Iris pigment epithelial cell (primary cell): ENCODE data around the gene KCNMA1.
A peak's percentile ranks its signal among the peaks of the same experiment; 100 is the strongest.

Source experiments
- DNase-seq: peaks from one replicate; pipeline ENCODE4 v3.0.0-alpha.2; 2011; ENCODE audit warnings: low read depth

KCNMA1 gene

GRCh38 chr10:77079592-77080300 lies 557.9 kb downstream of the KCNMA1 start:
- DNase-seq, result no peak

- DNase-seq, result no peak
These were observed 560.2 kb downstream of the KCNMA1 start for GRCh38 chr10:77077316-77077945.

- DNase-seq, result no peak
These were observed 561.7 kb downstream of the KCNMA1 start for GRCh38 chr10:77075926-77076325.

- DNase-seq, result no peak
These were observed 563.4 kb downstream of the KCNMA1 start for GRCh38 chr10:77074104-77074624.

GRCh38 chr10:77073663-77073960 lies 564.0 kb downstream of the KCNMA1 start:
- no peak for DNase-seq

- DNase-seq, result peak; percentile 14
These were observed 564.6 kb downstream of the KCNMA1 start for GRCh38 chr10:77072836-77073662.

GRCh38 chr10:77072361-77072835 lies 565.2 kb downstream of the KCNMA1 start:
- no peak for DNase-seq

- no peak for DNase-seq
These were observed 565.7 kb downstream of the KCNMA1 start for GRCh38 chr10:77071956-77072355.

- no peak for DNase-seq
These were observed 566.6 kb downstream of the KCNMA1 start for GRCh38 chr10:77071001-77071511.

- no peak for DNase-seq
These were observed 567.3 kb downstream of the KCNMA1 start for GRCh38 chr10:77070346-77070745.

GRCh38 chr10:77068969-77069368 lies 568.6 kb downstream of the KCNMA1 start:
- DNase-seq, result no peak

GRCh38 chr10:77068272-77068671 lies 569.3 kb downstream of the KCNMA1 start:
- DNase-seq, result no peak

- no peak for DNase-seq
These were observed 575.2 kb downstream of the KCNMA1 start for GRCh38 chr10:77062381-77062780.

- no peak for DNase-seq
These were observed 576.7 kb downstream of the KCNMA1 start for GRCh38 chr10:77060913-77061312.

GRCh38 chr10:77056650-77057049 lies 581.0 kb downstream of the KCNMA1 start:
- no peak for DNase-seq

GRCh38 chr10:77052593-77052992 lies 585.0 kb downstream of the KCNMA1 start:
- no peak for DNase-seq

GRCh38 chr10:77051837-77052236 lies 585.8 kb downstream of the KCNMA1 start:
- no peak for DNase-seq

- peak; percentile 17 for DNase-seq
These were observed 587.7 kb downstream of the KCNMA1 start for GRCh38 chr10:77049896-77050295.

- no peak for DNase-seq
These were observed 588.5 kb downstream of the KCNMA1 start for GRCh38 chr10:77049146-77049545.

- no peak for DNase-seq
These were observed 592.5 kb downstream of the KCNMA1 start for GRCh38 chr10:77045085-77045484.

- DNase-seq, result peak; percentile 7
These were observed 594.2 kb downstream of the KCNMA1 start for GRCh38 chr10:77043420-77043763.

- no peak for DNase-seq
These were observed 594.7 kb downstream of the KCNMA1 start for GRCh38 chr10:77042706-77043419.
